Endothelial cell of umbilical vein (primary cell): ENCODE results near the gene PNPLA6. TPM values are rescaled to one million over a fixed set of nuclear protein-coding genes. Genes with fewer than 3 reads are reported as not detected.

ENCODE experiments used
- BruUV-seq: library from RNA; stranded (reverse); fragments of 400-500 nt; replicated peaks from 2 replicates; lab custom pipeline; 2021; lab: Mats Ljungman, UMichigan
- CTCF ChIA-PET: fragments of 300-600, 350-600 bp; sonication (Branson Sonifier 250); formaldehyde crosslinking; loops from one replicate; lab custom pipeline; 2021; ENCODE audit warnings: antibody characterized with exemption, inconsistent platforms; lab: Charles Lee
- POLR2A ChIA-PET: fragments of 300-600, 350-600 bp; sonication (Branson Sonifier 250); formaldehyde crosslinking; loops from one replicate; lab custom pipeline; 2021; ENCODE audit warnings: antibody characterized with exemption, inconsistent platforms; lab: Charles Lee
- DNase-seq: peaks from one replicate; pipeline ENCODE4 v3.0.0-alpha.2; 2011; ENCODE audit warnings: low read depth, low spot score
- FAIRE-seq: peaks from 2 replicates; lab custom pipeline; 2011; peaks lifted over from hg19 to GRCh38; lab: Jason Lieb, UNC
- H2AFZ ChIP-seq: 2 replicates; pipeline ENCODE4 v1.6.0; 2012; ENCODE audit warnings: low read depth, low read length, control low read depth, inconsistent platforms
- H3K27ac ChIP-seq: 2 replicates; pipeline ENCODE4 v1.5.1; 2011; ENCODE audit warnings: low read depth, mild to moderate bottlenecking, control low read depth, low read length, moderate library complexity; ENCODE audit not compliant: insufficient read depth
- H3K27me3 ChIP-seq, 2 experiments: 2 replicates each; pipeline versions ENCODE4 v1.6.0 to v1.6.1; 2011; ENCODE audit warnings: low read length in 2 of 2, mixed read lengths in 1 of 2; ENCODE audit not compliant: control insufficient read depth in 2 of 2, insufficient read depth in 2 of 2
- H3K36me3 ChIP-seq, 2 experiments: 2 replicates in 1 of 2; 3 replicates in 1 of 2; pipeline ENCODE4 v1.5.1; 2011; ENCODE audit warnings: low read length in 2 of 2, mild to moderate bottlenecking in 1 of 2, moderate library complexity in 1 of 2; ENCODE audit not compliant: control insufficient read depth in 2 of 2, insufficient read depth in 2 of 2; ENCODE audit errors: extremely low read depth in 1 of 2
- H3K4me1 ChIP-seq: 3 replicates; pipeline ENCODE4 v1.5.1; 2011; ENCODE audit warnings: mild to moderate bottlenecking, low read length; ENCODE audit not compliant: control insufficient read depth, insufficient read depth; ENCODE audit errors: extremely low read depth
- H3K4me2 ChIP-seq: 2 replicates; pipeline ENCODE4 v1.6.1; 2011; ENCODE audit warnings: low read length, control low read depth, mixed read lengths; ENCODE audit not compliant: insufficient read depth
- H3K4me3 ChIP-seq, 3 experiments: fragments of 200-600 bp in 1 of 3; sonication (generic), shearing (Covaris generic) in 1 of 3; replicated peaks in 1 of 3; 2 replicates each; pipeline ENCODE4 v1.5.1; 2011 to 2016; ENCODE audit warnings: control low read depth in 3 of 3, low read length in 3 of 3, mild to moderate bottlenecking in 2 of 3, inconsistent platforms in 1 of 3, low read depth in 1 of 3, moderate library complexity in 1 of 3; ENCODE audit not compliant: insufficient read depth in 1 of 3
- H3K79me2 ChIP-seq: 2 replicates; pipeline ENCODE4 v1.6.0; 2012; ENCODE audit warnings: low read length, inconsistent platforms; ENCODE audit not compliant: control insufficient read depth, insufficient read depth
- H3K9ac ChIP-seq: replicated peaks from 2 replicates; pipeline ENCODE3; 2011; ENCODE audit warnings: low read length, control low read depth; ENCODE audit not compliant: insufficient read depth; ENCODE audit errors: extremely low read depth
- H3K9me1 ChIP-seq: replicated peaks from 3 replicates; pipeline ENCODE4 v1.6.0; 2011; ENCODE audit warnings: mild to moderate bottlenecking, low read length; ENCODE audit not compliant: control insufficient read depth, insufficient read depth; ENCODE audit errors: extremely low read depth
- H3K9me3 ChIP-seq: replicated peaks from 2 replicates; pipeline ENCODE4 v1.5.1; 2012; ENCODE audit warnings: low read length, inconsistent platforms; ENCODE audit not compliant: control insufficient read depth, insufficient read depth
- H4K20me1 ChIP-seq: replicated peaks from 2 replicates; pipeline ENCODE3; 2011; ENCODE audit warnings: mild to moderate bottlenecking, low read length; ENCODE audit not compliant: control insufficient read depth, insufficient read depth; ENCODE audit errors: extremely low read depth
- CTCF ChIP-seq, 2 donors: IDR thresholded peaks; 1 replicate in 1 of 2; 2 replicates in 1 of 2; pipeline ENCODE4 v1.5.1; 2011; ENCODE audit warnings: low read length in 2 of 2, mild to moderate bottlenecking in 2 of 2, moderate library complexity in 2 of 2, control low read depth in 1 of 2, inconsistent platforms in 1 of 2, low read depth in 1 of 2; ENCODE audit not compliant: insufficient read depth in 1 of 2; ENCODE audit errors: extremely low read depth in 1 of 2
- FOS ChIP-seq: IDR thresholded peaks from 2 replicates; pipeline ENCODE4 v1.6.1; 2011; ENCODE audit warnings: mild to moderate bottlenecking, low read length, moderate library complexity, borderline replicate concordance; ENCODE audit not compliant: insufficient read depth
- GATA2 ChIP-seq: IDR thresholded peaks from 2 replicates; pipeline ENCODE4 v1.7.0; 2011; ENCODE audit warnings: low read depth, mild to moderate bottlenecking, moderate library complexity, mixed read lengths, low read length; ENCODE audit not compliant: insufficient read length, insufficient read depth
- JUN ChIP-seq: IDR thresholded peaks from 2 replicates; pipeline ENCODE4 v1.6.1; 2011; ENCODE audit warnings: borderline replicate concordance, low read depth; ENCODE audit not compliant: insufficient read length, insufficient read depth
- MAX ChIP-seq: IDR thresholded peaks from 2 replicates; pipeline ENCODE4 v1.6.1; 2011; ENCODE audit not compliant: insufficient read depth, insufficient read length
- POLR2A ChIP-seq: IDR thresholded peaks from 2 replicates; pipeline ENCODE4 v1.6.1; 2012; ENCODE audit warnings: low read depth, mild to moderate bottlenecking, control low read depth, low read length
- POLR2AphosphoS5 ChIP-seq: IDR thresholded peaks from 2 replicates; pipeline ENCODE4 v1.6.1; 2012; ENCODE audit warnings: low read depth, mild to moderate bottlenecking, control low read depth, low read length, moderate library complexity; ENCODE audit not compliant: insufficient read depth
- dilution Hi-C: fragments of 300-500 bp; cut with MboI; formaldehyde crosslinking; loops from one replicate; pipeline ENCODE4 v1.15.0; 2019; ENCODE audit warnings: low sequenced_read_pairs; ENCODE audit not compliant: extremely low pct_ligation_motif_present
- intact Hi-C: fragments of 100-400 bp; cut with micrococcal nuclease; formaldehyde crosslinking; loops from one replicate; pipeline ENCODE4 v1.10.0; 2022
- polyA plus RNA-seq, 4 experiments: library from polyadenylated mRNA; depleted of rRNA in 3 of 4; stranded (reverse) in 3 of 4; unstranded in 1 of 4; fragments of >200 nt; gene quantifications; 2 replicates each; pipeline versions ENCODE4 v1.2.1 to v1.2.3, GENCODE V29; 2011 to 2012; ENCODE audit warnings: missing spikeins in 1 of 4
- total RNA-seq: library from RNA; stranded (reverse); gene quantifications from 2 replicates; pipeline ENCODE4 v1.2.3, GENCODE V29; 2021

The PNPLA6 gene
- total and polyA plus RNA-seq, 2 donors (not counting 3 experiments of a cell fraction or from before 2014, with no cell fraction given) = 106 to 164 TPM

- H3K27ac ChIP-seq = no peak overlapping the region
- no peak for TF ChIP-seq CTCF (IDR thresholded peaks at IDR 0.05; ENCODE audit: extremely low read depth in 1 of 2, insufficient read depth in 1 of 2, low read depth in 1 of 2, low read length in 2 of 2)
- H3K4me2 ChIP-seq = no peak overlapping the region
- H3K79me2 ChIP-seq = peaks cover 8% of the 10 kb centered on the region
- ChIA-PET POLR2A (no interaction called here), CTCF (no interaction called here)
- no peaks in the 10 kb centered on the region for H3K9me1 ChIP-seq
- dilution Hi-C loops = no loop called here
- no peaks in the 10 kb centered on the region for H3K27me3 ChIP-seq
- H3K9ac ChIP-seq = no peak overlapping the region
- DNase-seq (no peak), FAIRE-seq (no peak)
- intact Hi-C loops = loop anchor here (5.0 kb wide), 1 partner anchor 38 kb away; the partner anchor contains the start of gene PEX11G
- no peaks in the 10 kb centered on the region for H3K9me3 ChIP-seq
- no TSS peak for BruUV-seq
- H3K4me1 ChIP-seq = peaks cover 16% of the 10 kb centered on the region
- no peaks in the 10 kb centered on the region for H4K20me1 ChIP-seq
- no peak overlapping the region for H3K4me3 ChIP-seq
- H2AFZ ChIP-seq = no peak overlapping the region
- H3K36me3 ChIP-seq = peaks cover under 1 to 15% of the 10 kb centered on the region in 2 experiments
Measured at GRCh38 chr19:7524992-7525739, 10.4 kb upstream of the PNPLA6 start.

GRCh38 chr19:7526059-7526929 lies 9.2 kb upstream of the PNPLA6 start:
- BruUV-seq = no TSS peak
- Histone ChIP-seq H3K9me1 (no peaks in the 10 kb centered on the region), H3K79me2 (peaks cover 8% of the 10 kb centered on the region), H3K9me3 (no peaks in the 10 kb centered on the region), H3K4me1 (peaks cover 16% of the 10 kb centered on the region), H3K4me3 (no peak overlapping the region), H3K27me3 (no peaks in the 10 kb centered on the region), H3K9ac (no peak overlapping the region), H3K36me3 (peaks cover 3 to 11% of the 10 kb centered on the region in 2 experiments), H3K27ac (no peak overlapping the region), H4K20me1 (no peaks in the 10 kb centered on the region), H3K4me2 (no peak overlapping the region), H2AFZ (no peak overlapping the region)
- ChIA-PET POLR2A (no interaction called here), CTCF (no interaction called here)
- intact Hi-C loops = no loop called here
- TF ChIP-seq MAX (no peak), CTCF (IDR thresholded peaks at IDR 0.05; ENCODE audit: extremely low read depth in 1 of 2, insufficient read depth in 1 of 2, low read depth in 1 of 2, low read length in 2 of 2) (no peak), GATA2 (no peak), POLR2A (no peak), JUN (no peak), FOS (no peak), POLR2AphosphoS5 (no peak)
- DNase-seq = no peak
- FAIRE-seq = no peak
- dilution Hi-C loops = no loop called here
